HEK293T (cell line): Measurements from ENCODE around the gene NHS.

ENCODE experiments used
- BHLHE40 ChIP-seq: fragments of 450-650 bp; IDR thresholded peaks from 2 replicates; pipeline ENCODE4 v1.6.1; 2016; ENCODE audit warnings: mild to moderate bottlenecking, moderate library complexity, borderline replicate concordance
- FOXK2 ChIP-seq: fragments of 450-650 bp; IDR thresholded peaks from 2 replicates; pipeline ENCODE4 v1.6.1; 2016; ENCODE audit warnings: mild to moderate bottlenecking
- HDGF ChIP-seq: fragments of 450-650 bp; IDR thresholded peaks from 2 replicates; pipeline ENCODE4 v1.6.1; 2017; ENCODE audit warnings: antibody characterized with exemption, borderline replicate concordance
- TARDBP ChIP-seq: fragments of 450-650 bp; IDR thresholded peaks from 2 replicates; pipeline ENCODE4 v1.6.1; 2016

DNA sequence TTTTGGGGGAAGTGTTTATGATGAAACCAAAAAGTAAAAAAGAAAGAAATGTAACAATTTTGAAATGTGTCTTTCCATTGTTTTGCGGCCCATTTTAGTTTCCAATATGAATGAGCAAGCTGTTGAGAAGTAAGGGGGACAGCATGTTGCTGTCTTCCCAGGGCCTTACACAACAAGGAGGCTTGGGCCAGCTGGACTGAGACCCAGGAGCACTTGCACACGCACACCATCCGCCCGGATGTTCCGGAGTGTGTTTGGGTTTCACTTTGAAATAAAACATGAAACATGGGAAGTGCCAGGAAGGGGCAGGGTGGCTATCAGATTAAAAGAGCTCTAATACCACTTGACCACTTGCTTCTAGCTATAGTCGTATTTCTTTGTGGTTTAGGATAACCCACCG lies 144.4 kb downstream of the NHS start:
- TF ChIP-seq HDGF = no peak
- TF ChIP-seq FOXK2 = no peak
- no peak for TF ChIP-seq BHLHE40
- TF ChIP-seq TARDBP = no peak
